Fibroblast of villous mesenchyme (primary cell): ENCODE results near the gene FXR1. TPM values are rescaled to one million over a fixed set of nuclear protein-coding genes. Genes with fewer than 3 reads are reported as not detected.
A peak's percentile ranks its signal among the peaks of the same experiment; 100 is the strongest.
"Not testable (repeated sequence)": the region's sequence is repeated elsewhere in the genome, so short reads cannot be mapped to it uniquely, and the experiment has no call there.

ENCODE experiments used
- DNase-seq: peaks from one replicate; pipeline ENCODE4 v3.0.0-alpha.2; 2010; ENCODE audit warnings: low read depth
- H3K4me3 ChIP-seq: 2 replicates; pipeline ENCODE4 v1.5.1; 2011; ENCODE audit warnings: low read depth, mild to moderate bottlenecking, low read length
- total RNA-seq: library from RNA; depleted of rRNA; stranded (reverse); fragments of >200 nt; gene quantifications from 2 replicates; pipeline ENCODE4 v1.2.3, GENCODE V29; 2012
- TF ChIP-seq, protein P1 (sequence below): IDR thresholded peaks from 2 replicates; pipeline ENCODE4 v1.5.1; 2012; ENCODE audit warnings: low read depth, mild to moderate bottlenecking, low read length; ENCODE audit not compliant: insufficient read depth

The FXR1 gene
- total RNA-seq = 97.3 and 131 TPM in 2 replicates

DNA sequence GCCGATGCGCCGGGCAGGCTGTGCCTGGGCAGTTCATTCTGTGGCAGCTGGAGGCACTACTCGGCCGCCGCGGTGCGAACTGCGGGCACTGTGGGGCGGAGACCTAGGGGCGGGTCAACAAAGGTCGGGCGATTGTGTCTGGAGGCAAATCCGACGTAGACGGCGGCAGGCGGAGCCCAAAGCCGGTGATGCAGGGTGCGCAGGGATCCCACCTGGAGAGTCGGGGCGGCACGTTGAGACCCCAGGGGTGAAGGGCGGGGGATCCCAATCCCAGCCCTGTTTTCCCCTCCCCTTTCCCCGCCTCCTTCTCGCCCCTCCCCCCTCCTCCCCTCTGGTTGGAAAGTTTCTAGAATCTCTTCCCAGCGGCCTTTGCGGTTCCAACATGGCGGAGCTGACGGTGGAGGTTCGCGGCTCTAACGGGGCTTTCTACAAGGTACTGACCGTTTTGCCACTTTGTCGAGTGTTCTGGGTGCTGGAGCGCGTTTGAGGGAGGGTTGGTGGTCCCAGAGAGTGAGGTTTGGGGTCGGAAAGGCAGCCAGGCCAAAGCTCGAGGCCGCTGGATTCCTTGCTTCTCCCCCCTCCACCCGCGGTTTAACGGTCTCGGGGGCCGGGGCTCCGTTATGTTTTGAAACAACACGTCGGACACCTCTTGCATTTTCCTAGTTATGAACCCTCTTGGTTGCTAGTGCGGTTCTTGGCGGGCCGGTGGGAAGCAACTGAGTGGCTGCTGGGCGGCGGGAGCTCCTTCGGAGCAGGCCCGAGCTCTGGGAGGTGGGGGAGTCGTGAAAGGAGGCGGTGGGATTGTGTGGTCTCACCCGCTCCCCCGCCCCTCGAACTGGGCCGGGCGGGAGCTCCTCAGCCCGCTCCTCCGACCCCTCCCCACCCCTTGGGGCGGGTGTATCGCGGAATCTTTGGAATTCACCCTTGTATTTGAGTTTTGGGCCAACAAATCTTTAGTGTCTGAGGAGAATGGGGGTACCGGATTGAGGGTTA is at the start of gene FXR1:
FXR1 (plus strand) TSS at position 367 of the 993 bp plus-strand sequence; CDS start at position 383, 16 bp downstream.
- H3K4me3 ChIP-seq = peak within 1 kb of the TSS; percentile 99
- TF ChIP-seq, protein P1, sequence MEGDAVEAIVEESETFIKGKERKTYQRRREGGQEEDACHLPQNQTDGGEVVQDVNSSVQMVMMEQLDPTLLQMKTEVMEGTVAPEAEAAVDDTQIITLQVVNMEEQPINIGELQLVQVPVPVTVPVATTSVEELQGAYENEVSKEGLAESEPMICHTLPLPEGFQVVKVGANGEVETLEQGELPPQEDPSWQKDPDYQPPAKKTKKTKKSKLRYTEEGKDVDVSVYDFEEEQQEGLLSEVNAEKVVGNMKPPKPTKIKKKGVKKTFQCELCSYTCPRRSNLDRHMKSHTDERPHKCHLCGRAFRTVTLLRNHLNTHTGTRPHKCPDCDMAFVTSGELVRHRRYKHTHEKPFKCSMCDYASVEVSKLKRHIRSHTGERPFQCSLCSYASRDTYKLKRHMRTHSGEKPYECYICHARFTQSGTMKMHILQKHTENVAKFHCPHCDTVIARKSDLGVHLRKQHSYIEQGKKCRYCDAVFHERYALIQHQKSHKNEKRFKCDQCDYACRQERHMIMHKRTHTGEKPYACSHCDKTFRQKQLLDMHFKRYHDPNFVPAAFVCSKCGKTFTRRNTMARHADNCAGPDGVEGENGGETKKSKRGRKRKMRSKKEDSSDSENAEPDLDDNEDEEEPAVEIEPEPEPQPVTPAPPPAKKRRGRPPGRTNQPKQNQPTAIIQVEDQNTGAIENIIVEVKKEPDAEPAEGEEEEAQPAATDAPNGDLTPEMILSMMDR = peak; percentile 78
- DNase-seq = peak; percentile 82

GRCh38 chr3:180870008-180870699 is 42.3 kb upstream of the FXR1 start:
- TF ChIP-seq, protein P1 = no peak
- DNase-seq = peak; percentile 38
- H3K4me3 ChIP-seq = peak overlapping the region; percentile 33

- TF ChIP-seq, protein P1 = no peak
- peak; percentile 20 for DNase-seq
- no peak overlapping the region for H3K4me3 ChIP-seq
Measured at GRCh38 chr3:180871901-180872300, 40.6 kb upstream of the FXR1 start.

- not testable (repeated sequence) for DNase-seq
Measured at GRCh38 chr3:180872430-180872829, 40.0 kb upstream of the FXR1 start.

DNA sequence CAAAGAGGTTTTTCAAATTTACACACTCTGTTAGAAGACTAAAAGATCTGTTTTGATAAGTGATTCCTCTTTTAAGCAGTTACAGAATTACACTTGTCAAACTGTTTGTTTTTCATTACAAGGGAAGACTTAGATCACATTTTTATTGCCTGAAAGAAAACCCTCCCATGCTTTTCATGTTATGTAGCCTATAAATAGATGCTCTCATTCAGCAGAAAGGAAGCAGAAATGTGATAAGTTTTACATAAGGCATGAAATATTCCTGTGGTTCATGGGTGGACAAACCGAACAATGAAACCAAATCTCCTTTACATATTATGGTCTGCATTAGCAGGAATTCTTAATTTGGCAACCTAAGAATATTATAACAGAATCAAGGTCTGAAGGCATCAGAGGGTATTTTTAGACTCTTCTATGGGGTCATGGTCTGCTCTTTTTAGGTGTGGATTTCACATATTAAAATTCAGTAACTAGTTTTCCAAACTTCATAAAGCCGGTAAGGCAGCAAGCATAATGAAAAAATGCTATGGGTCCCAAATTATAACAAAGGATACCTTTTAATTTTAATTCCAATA is 37.3 kb upstream of the FXR1 start:
- DNase-seq = no peak
- no peak overlapping the region for H3K4me3 ChIP-seq
- TF ChIP-seq, protein P1 = no peak

More at GRCh38 chr3:180872430-180872829, 40.0 kb upstream of the FXR1 start:
- not testable (repeated sequence) for H3K4me3 ChIP-seq

DNA sequence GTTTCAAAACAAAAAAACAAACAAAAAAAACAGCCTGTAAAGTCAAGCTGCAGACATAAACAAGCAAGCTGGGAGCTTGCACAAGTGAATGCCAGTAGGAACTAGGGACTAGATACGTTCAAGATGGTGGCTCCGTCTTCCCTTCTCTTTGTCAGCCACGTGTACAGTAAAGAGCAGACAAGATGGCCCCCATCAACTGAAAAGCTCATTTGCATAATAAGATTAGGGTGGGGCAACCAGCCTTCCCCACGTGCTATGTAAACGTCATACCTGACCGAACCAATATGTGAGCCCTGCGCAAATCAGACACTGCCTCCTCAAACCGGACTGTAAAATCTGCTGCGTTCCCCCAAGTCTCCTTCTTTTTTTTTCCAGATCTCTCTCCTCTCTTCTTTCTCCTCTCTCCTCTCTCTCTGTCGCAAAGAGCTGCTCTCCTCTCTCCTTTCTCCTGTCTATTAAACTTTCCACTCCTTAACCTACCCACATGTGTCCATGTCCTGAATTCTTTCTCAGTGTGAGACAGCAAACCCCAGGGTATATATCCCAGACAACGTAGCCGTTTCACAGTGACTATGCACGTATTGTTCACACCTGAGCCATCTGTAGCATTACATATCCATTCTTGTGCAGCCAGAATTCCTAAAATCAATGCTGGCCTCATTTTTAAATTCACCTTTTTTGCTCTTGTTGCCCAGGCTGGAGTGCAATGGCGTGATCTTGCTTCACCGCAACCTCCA is 31.2 kb upstream of the FXR1 start:
- DNase-seq = no peak
- no peak overlapping the region for H3K4me3 ChIP-seq
- TF ChIP-seq, protein P1 = no peak
